Spleen (tissue), 11 donors: ENCODE data around the gene OSGIN1. TPM values are rescaled to one million over a fixed set of nuclear protein-coding genes. Genes with fewer than 3 reads are reported as not detected.

Source experiments
- DNase-seq: peaks from one replicate; pipeline ENCODE4 v3.0.0-alpha.2; 2020
- H3K27ac ChIP-seq, 8 donors: fragments of 200-600 bp; sonication (generic) in 7 of 8; 1 replicate in 4 of 8; 2 replicates in 4 of 8; pipeline versions ENCODE4 v1.5.0 to v1.8.0; 2016 to 2021; ENCODE audit warnings: inconsistent platforms in 4 of 8, mild to moderate bottlenecking in 4 of 8, moderate library complexity in 1 of 8
- H3K27me3 ChIP-seq, 7 donors: fragments of 200-600 bp; sonication (generic) in 6 of 7; replicated peaks in 1 of 7; 1 replicate in 4 of 7; 2 replicates in 3 of 7; pipeline versions ENCODE4 v1.5.0 to v1.8.0; 2016 to 2021; ENCODE audit warnings: inconsistent platforms in 3 of 7, mild to moderate bottlenecking in 1 of 7
- H3K36me3 ChIP-seq, 6 donors: fragments of 200-600 bp; sonication (generic) in 5 of 6; 1 replicate in 4 of 6; 2 replicates in 2 of 6; pipeline versions ENCODE4 v1.5.0 to v1.8.0; 2016 to 2021; ENCODE audit warnings: inconsistent platforms in 2 of 6
- H3K4me1 ChIP-seq, 6 donors: fragments of 200-600 bp; sonication (generic) in 5 of 6; 1 replicate in 3 of 6; 2 replicates in 3 of 6; pipeline versions ENCODE4 v1.5.0 to v1.8.0; 2016 to 2021; ENCODE audit warnings: inconsistent platforms in 3 of 6
- H3K4me3 ChIP-seq, 8 donors: fragments of 200-600 bp; sonication (generic) in 7 of 8; 1 replicate in 4 of 8; 2 replicates in 4 of 8; pipeline versions ENCODE4 v1.5.0 to v1.8.0; 2016 to 2021; ENCODE audit warnings: inconsistent platforms in 4 of 8, mild to moderate bottlenecking in 4 of 8, moderate library complexity in 2 of 8
- H3K9me3 ChIP-seq, 8 donors: fragments of 200-600 bp; sonication (generic) in 7 of 8; 1 replicate in 4 of 8; 2 replicates in 4 of 8; pipeline versions ENCODE4 v1.5.0 to v1.8.0; 2016 to 2021; ENCODE audit warnings: inconsistent platforms in 4 of 8
- CTCF ChIP-seq, 11 experiments: fragments of 200-600 bp in 7 of 11; fragments of 450-650 bp in 4 of 11; sonication (generic) in 4 of 11; IDR thresholded peaks in 8 of 11; conservative IDR thresholded peaks in 3 of 11; 1 replicate in 7 of 11; 2 replicates in 4 of 11; pipeline versions ENCODE4 v1.4.0 to v1.8.0; 2016 to 2021; ENCODE audit warnings: antibody characterized with exemption in 11 of 11, inconsistent platforms in 4 of 11, mild to moderate bottlenecking in 1 of 11
- POLR2A ChIP-seq, 3 donors: fragments of 450-650 bp; IDR thresholded peaks; one replicate each; pipeline ENCODE4 v1.5.1; 2017; ENCODE audit warnings: antibody characterized with exemption in 3 of 3, mild to moderate bottlenecking in 1 of 3
- POLR2AphosphoS5 ChIP-seq, 3 donors: sonication (generic); formaldehyde crosslinking; IDR thresholded peaks; one replicate each; pipeline ENCODE4 v1.5.1; 2017; ENCODE audit warnings: antibody characterized with exemption in 3 of 3
- WGBS, 5 donors: extraction: QIAGEN DNeasy Blood & Tissue Kit in 3 of 5; methylation state at CpG; one replicate each; pipeline versions ENCODE4 v1.1.5 to v1.1.7; 2013 to 2018; 5-methylcytosine and 5-hydroxymethylcytosine counted together
- intact Hi-C: fragments of 100-400 bp; cut with DNase I; formaldehyde crosslinking; loops from one replicate; pipeline ENCODE4 v1.15.0; 2023; ENCODE audit warnings: low total_unique reads
- polyA plus RNA-seq, 3 donors: library from polyadenylated mRNA; stranded (reverse); fragments of 200-250 nt; gene quantifications; one replicate each; pipeline ENCODE4 v1.2.1, GENCODE V29; 2013
- total RNA-seq, 7 donors: library from RNA; depleted of rRNA in 3 of 7; stranded (reverse); fragments of >200 nt in 3 of 7; fragmentation: NEBNext Ultra II Directional in 4 of 7; extraction: Animal tissue kit (Norgen Biotek cat#: 25700) in 4 of 7; gene quantifications; one replicate each; pipeline versions ENCODE4 v1.1.0 to v1.2.1, GENCODE V29; 2016 to 2021
- donor health status: healthy with polysubstance abuse.
- donor health status: DM: no; HTN: no; CAD: no; lungs with moderate emphysema.
- donor health status: DM: no; HTN: no; CAD: no.
- donor health status: Bipolar disorder and iron deficiency.
- donor health status: healthy.
- donor health status: DM: no; HTN: no; CAD: no.
- donor health status: DM: yes; HTN: yes; CAD: no.

The OSGIN1 gene
- total and polyA plus RNA-seq, 10 donors = 2.3 to 13.5 (median 9.0) TPM

GRCh38 chr16:83931556-83931955 lies 21.5 kb upstream of the OSGIN1 start:
- no peak for TF ChIP-seq CTCF (IDR thresholded peaks at IDR 0.05 in 8 of 11, conservative IDR thresholded peaks at IDR 0.05 in 3 of 11)
- no peak for TF ChIP-seq POLR2AphosphoS5 (IDR thresholded peaks at IDR 0.05)
- TF ChIP-seq POLR2A (IDR thresholded peaks at IDR 0.05) = no peak
- Histone ChIP-seq H3K4me1 (peaks cover 0 to 21% (median 6%) of the 10 kb centered on the region in 6 donors), H3K36me3 (peaks cover 0 to 11% (median 0%) of the 10 kb centered on the region in 6 donors), H3K27ac (no peak overlapping the region), H3K27me3 (no peaks in the 10 kb centered on the region), H3K4me3 (no peak overlapping the region), H3K9me3 (no peaks in the 10 kb centered on the region)
- DNase-seq = no peak
- 86 to 96% (median 93%) methylated on average over 15 to 17 of the region's 17 CpGs for WGBS, 5 donors
- intact Hi-C loops = no loop called here

- DNase-seq = no peak
- no peak overlapping the region for H3K4me3 ChIP-seq
- TF ChIP-seq CTCF (IDR thresholded peaks at IDR 0.05 in 8 of 11, conservative IDR thresholded peaks at IDR 0.05 in 3 of 11) (no peak), POLR2A (IDR thresholded peaks at IDR 0.05) (no peak), POLR2AphosphoS5 (IDR thresholded peaks at IDR 0.05) (no peak)
- WGBS, 5 donors = 90 to 95% (median 91%) methylated on average over 7 to 11 of the region's 11 CpGs
- no peaks in the 10 kb centered on the region for H3K9me3 ChIP-seq
- peaks cover 0 to 15% (median 1%) of the 10 kb centered on the region in 6 donors for H3K4me1 ChIP-seq
- H3K27ac ChIP-seq = no peak overlapping the region
- intact Hi-C loops = no loop called here
- peaks cover 0 to 11% (median 0%) of the 10 kb centered on the region in 6 donors for H3K36me3 ChIP-seq
- no peaks in the 10 kb centered on the region for H3K27me3 ChIP-seq
Measured at GRCh38 chr16:83932304-83932703, 20.7 kb upstream of the OSGIN1 start.

- Histone ChIP-seq H3K36me3 (peaks cover 0 to 11% (median 0%) of the 10 kb centered on the region in 6 donors), H3K4me3 (no peak overlapping the region), H3K27me3 (no peaks in the 10 kb centered on the region), H3K9me3 (no peaks in the 10 kb centered on the region), H3K27ac (no peak overlapping the region), H3K4me1 (peaks cover 0 to 15% (median 1%) of the 10 kb centered on the region in 6 donors)
- TF ChIP-seq POLR2A (IDR thresholded peaks at IDR 0.05) (no peak), POLR2AphosphoS5 (IDR thresholded peaks at IDR 0.05) (peak in 1 of 3 donors; percentile 11), CTCF (IDR thresholded peaks at IDR 0.05 in 8 of 11, conservative IDR thresholded peaks at IDR 0.05 in 3 of 11) (no peak)
- 81 to 88% (median 86%) methylated on average over 23 to 25 of the region's 25 CpGs for WGBS, 5 donors
- no peak for DNase-seq
- intact Hi-C loops = no loop called here
Measured at GRCh38 chr16:83932955-83933673, 19.9 kb upstream of the OSGIN1 start.

- no peak overlapping the region for H3K4me3 ChIP-seq
- TF ChIP-seq CTCF (IDR thresholded peaks at IDR 0.05 in 8 of 11, conservative IDR thresholded peaks at IDR 0.05 in 3 of 11) (no peak), POLR2A (IDR thresholded peaks at IDR 0.05) (no peak), POLR2AphosphoS5 (IDR thresholded peaks at IDR 0.05) (no peak)
- DNase-seq = no peak
- no peaks in the 10 kb centered on the region for H3K9me3 ChIP-seq
- peaks cover 0 to 3% (median 0%) of the 10 kb centered on the region in 6 donors for H3K36me3 ChIP-seq
- H3K27ac ChIP-seq = no peak overlapping the region
- H3K4me1 ChIP-seq = peaks cover 0 to 24% (median 6%) of the 10 kb centered on the region in 6 donors
- intact Hi-C loops = no loop called here
- H3K27me3 ChIP-seq = no peaks in the 10 kb centered on the region
- WGBS, 5 donors = 73 to 84% (median 79%) methylated on average over 28 of the region's 28 CpGs
Measured at GRCh38 chr16:83933885-83934683, 19.0 kb upstream of the OSGIN1 start.
